ENCODE data around the gene PPIE. TPM values are rescaled to one million over a fixed set of nuclear protein-coding genes. Genes with fewer than 3 reads are reported as not detected.

The PPIE gene
- polyA plus RNA-seq, 1 donor (not counting 4 experiments of a cell fraction or from before 2014, with no cell fraction given), result 60.6 TPM

- dilution Hi-C loops (cut with MboI; ENCODE audit: extremely low pct_ligation_motif_present, low sequenced_read_pairs), result no loop called here
Observed at GRCh38 chr1:39722495-39722894, 16.2 kb upstream of the PPIE start.

GRCh38 chr1:39726600-39726999 lies 12.1 kb upstream of the PPIE start:
- H3K27me3 ChIP-seq (ENCODE audit: control insufficient read depth, extremely low read depth, insufficient read depth, low read length), result peaks cover 12% of the 10 kb centered on the region
- FAIRE-seq, result no peak
- DNase-seq (ENCODE audit: low read depth, low spot score), result no peak

More at GRCh38 chr1:39722495-39722894, 16.2 kb upstream of the PPIE start:
- no peaks in the 10 kb centered on the region for H3K36me3 ChIP-seq (ENCODE audit: control insufficient read depth in 2 of 2, extremely low read depth in 1 of 2, insufficient read depth in 2 of 2, low read length in 2 of 2)
- no peak overlapping the region for H2AFZ ChIP-seq (ENCODE audit: control insufficient read depth, low read length)
- no peaks in the 10 kb centered on the region for H3K9me1 ChIP-seq (ENCODE audit: control insufficient read depth, extremely low read depth, insufficient read depth, low read length)
- no peak for TF ChIP-seq EZH2 (IDR thresholded peaks at IDR 0.05; ENCODE audit: low read length)
- TF ChIP-seq CTCF (optimal IDR thresholded peaks at IDR 0.05 in 1 of 3, IDR thresholded peaks at IDR 0.05 in 1 of 3, conservative IDR thresholded peaks at IDR 0.05 in 1 of 3; ENCODE audit: extremely low read depth in 1 of 3, insufficient read depth in 2 of 3, low read length in 3 of 3), result no peak
- no peak overlapping the region for H3K4me2 ChIP-seq (ENCODE audit: control insufficient read depth, extremely low read depth, insufficient read depth, low read depth, low read length)
- no peaks in the 10 kb centered on the region for H3K79me2 ChIP-seq (ENCODE audit: control insufficient read depth, insufficient read depth, low read length)
- peaks cover 4% of the 10 kb centered on the region for H3K4me1 ChIP-seq (ENCODE audit: control insufficient read depth, extremely low read depth, insufficient read depth, low read length)
- H4K20me1 ChIP-seq (ENCODE audit: control insufficient read depth, extremely low read depth, insufficient read depth, low read length), result no peaks in the 10 kb centered on the region
- DNase-seq (ENCODE audit: low read depth, low spot score) (no peak), FAIRE-seq (peak; percentile 71)
- no peak overlapping the region for H3K9ac ChIP-seq (ENCODE audit: control insufficient read depth, extremely low read depth, insufficient read depth, low read length)
- H3K9me3 ChIP-seq (ENCODE audit: control insufficient read depth, low read depth, low read length), result no peaks in the 10 kb centered on the region
- peaks cover 8% of the 10 kb centered on the region for H3K27me3 ChIP-seq (ENCODE audit: control insufficient read depth, extremely low read depth, insufficient read depth, low read length)
- H3K27ac ChIP-seq (ENCODE audit: control insufficient read depth, insufficient read depth, low read length), result no peak overlapping the region
- H3K4me3 ChIP-seq (ENCODE audit: control insufficient read depth in 2 of 3, extremely low read depth in 1 of 3, insufficient read depth in 2 of 3, low read depth in 1 of 3, low read length in 3 of 3), result no peak overlapping the region

More at GRCh38 chr1:39726600-39726999, 12.1 kb upstream of the PPIE start:
- dilution Hi-C loops (cut with MboI; ENCODE audit: extremely low pct_ligation_motif_present, low sequenced_read_pairs), result no loop called here
- Histone ChIP-seq H2AFZ (ENCODE audit: control insufficient read depth, low read length) (no peak overlapping the region), H3K9me1 (ENCODE audit: control insufficient read depth, extremely low read depth, insufficient read depth, low read length) (no peaks in the 10 kb centered on the region), H3K9ac (ENCODE audit: control insufficient read depth, extremely low read depth, insufficient read depth, low read length) (no peak overlapping the region), H3K27ac (ENCODE audit: control insufficient read depth, insufficient read depth, low read length) (no peak overlapping the region), H3K4me1 (ENCODE audit: control insufficient read depth, extremely low read depth, insufficient read depth, low read length) (peaks cover 4% of the 10 kb centered on the region), H3K4me2 (ENCODE audit: control insufficient read depth, extremely low read depth, insufficient read depth, low read depth, low read length) (no peak overlapping the region), H3K79me2 (ENCODE audit: control insufficient read depth, insufficient read depth, low read length) (no peaks in the 10 kb centered on the region), H4K20me1 (ENCODE audit: control insufficient read depth, extremely low read depth, insufficient read depth, low read length) (no peaks in the 10 kb centered on the region), H3K36me3 (ENCODE audit: control insufficient read depth in 2 of 2, extremely low read depth in 1 of 2, insufficient read depth in 2 of 2, low read length in 2 of 2) (no peaks in the 10 kb centered on the region), H3K9me3 (ENCODE audit: control insufficient read depth, low read depth, low read length) (no peaks in the 10 kb centered on the region), H3K4me3 (ENCODE audit: control insufficient read depth in 2 of 3, extremely low read depth in 1 of 3, insufficient read depth in 2 of 3, low read depth in 1 of 3, low read length in 3 of 3) (no peak overlapping the region)
- no peak for TF ChIP-seq CTCF (optimal IDR thresholded peaks at IDR 0.05 in 1 of 3, IDR thresholded peaks at IDR 0.05 in 1 of 3, conservative IDR thresholded peaks at IDR 0.05 in 1 of 3; ENCODE audit: extremely low read depth in 1 of 3, insufficient read depth in 2 of 3, low read length in 3 of 3)
- no peak for TF ChIP-seq EZH2 (IDR thresholded peaks at IDR 0.05; ENCODE audit: low read length)
